HUDEP-2 (cell line): ENCODE results near the gene STARD13.

Experiments used
- DNase-seq, 76 experiments: peaks; one replicate each; lab custom pipeline; 2025; ENCODE audit not compliant: unreplicated experiment in 76 of 76; lab: John Stamatoyannopoulos, UW

Gene STARD13

DNA sequence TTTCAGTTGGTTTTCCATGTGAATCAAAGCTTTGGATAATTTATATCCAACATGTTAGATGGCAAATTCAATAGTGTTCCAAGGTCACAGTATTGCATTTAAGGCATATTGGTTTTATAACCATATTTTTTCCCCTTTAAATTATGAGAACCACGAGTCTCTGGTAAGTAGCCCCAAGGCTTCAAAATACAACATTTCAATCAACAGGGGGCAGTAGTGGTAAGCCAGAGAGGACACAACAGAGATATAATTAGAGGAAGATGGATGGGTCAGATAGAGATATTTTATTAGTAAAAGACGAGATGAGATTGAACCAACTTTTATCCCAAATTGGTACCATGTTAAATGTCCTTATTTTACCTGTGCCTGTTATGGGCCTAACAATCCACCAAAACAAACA is 216.2 kb downstream of the STARD13 start:
- DNase-seq = peak in 8 of 76 experiments; percentile 1 to 25 (median 7)

DNA sequence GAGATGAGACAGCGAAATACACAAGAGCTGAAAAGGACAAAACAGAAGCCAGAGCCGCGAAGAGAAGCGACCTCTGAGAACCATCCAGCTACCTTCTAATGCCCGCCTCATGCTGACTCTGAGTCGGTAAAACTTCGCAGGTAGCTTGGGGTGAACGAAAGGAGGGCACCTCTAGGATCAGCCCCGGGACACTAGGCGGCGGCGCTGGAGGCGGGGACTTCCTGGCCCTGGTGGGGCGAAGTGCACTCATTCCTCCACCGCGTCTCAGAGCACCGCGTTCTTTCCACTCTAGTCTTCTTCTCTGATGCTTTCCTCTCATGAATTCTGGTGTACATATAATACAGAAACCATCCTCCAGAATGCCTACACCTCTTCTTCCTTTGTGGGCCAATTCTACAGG is 219.2 kb downstream of the STARD13 start:
- no peak for DNase-seq

DNA sequence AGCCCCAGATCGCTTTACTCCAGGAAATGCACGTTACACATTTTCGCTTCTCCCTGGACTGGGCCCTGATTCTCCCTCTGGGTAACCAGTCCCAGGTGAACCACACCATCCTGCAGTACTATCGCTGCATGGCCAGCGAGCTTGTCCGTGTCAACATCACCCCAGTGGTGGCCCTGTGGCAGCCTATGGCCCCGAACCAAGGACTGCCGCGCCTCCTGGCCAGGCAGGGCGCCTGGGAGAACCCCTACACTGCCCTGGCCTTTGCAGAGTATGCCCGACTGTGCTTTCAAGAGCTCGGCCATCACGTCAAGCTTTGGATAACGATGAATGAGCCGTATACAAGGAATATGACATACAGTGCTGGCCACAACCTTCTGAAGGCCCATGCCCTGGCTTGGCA is 224.7 kb downstream of the STARD13 start:
- no peak for DNase-seq

DNA sequence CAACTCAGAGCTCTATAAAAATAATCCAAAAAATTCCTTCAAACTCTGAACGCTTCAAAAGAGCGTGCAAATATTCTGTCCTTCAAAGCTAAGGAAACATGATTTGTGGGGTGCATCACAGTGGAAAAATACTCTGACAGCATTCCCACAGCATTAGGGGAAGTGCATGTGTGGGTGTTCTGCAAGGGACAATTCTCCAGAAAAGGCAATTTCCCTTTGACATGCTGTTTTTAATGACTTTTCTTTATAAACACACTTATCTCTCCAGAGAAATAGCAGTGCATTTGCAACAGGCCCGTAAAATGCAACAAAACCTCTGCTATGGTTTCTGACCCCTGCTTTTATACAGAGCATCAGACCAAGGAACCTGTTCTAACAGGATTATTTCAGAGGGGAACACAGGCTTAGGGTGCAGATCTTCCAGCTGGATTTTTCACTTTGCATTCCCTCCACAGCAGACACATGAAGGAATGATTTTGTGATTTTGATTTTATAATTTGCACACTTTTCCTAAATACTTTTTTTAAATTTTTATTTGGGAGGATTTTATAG is 226.7 kb downstream of the STARD13 start:
- no peak for DNase-seq

DNA sequence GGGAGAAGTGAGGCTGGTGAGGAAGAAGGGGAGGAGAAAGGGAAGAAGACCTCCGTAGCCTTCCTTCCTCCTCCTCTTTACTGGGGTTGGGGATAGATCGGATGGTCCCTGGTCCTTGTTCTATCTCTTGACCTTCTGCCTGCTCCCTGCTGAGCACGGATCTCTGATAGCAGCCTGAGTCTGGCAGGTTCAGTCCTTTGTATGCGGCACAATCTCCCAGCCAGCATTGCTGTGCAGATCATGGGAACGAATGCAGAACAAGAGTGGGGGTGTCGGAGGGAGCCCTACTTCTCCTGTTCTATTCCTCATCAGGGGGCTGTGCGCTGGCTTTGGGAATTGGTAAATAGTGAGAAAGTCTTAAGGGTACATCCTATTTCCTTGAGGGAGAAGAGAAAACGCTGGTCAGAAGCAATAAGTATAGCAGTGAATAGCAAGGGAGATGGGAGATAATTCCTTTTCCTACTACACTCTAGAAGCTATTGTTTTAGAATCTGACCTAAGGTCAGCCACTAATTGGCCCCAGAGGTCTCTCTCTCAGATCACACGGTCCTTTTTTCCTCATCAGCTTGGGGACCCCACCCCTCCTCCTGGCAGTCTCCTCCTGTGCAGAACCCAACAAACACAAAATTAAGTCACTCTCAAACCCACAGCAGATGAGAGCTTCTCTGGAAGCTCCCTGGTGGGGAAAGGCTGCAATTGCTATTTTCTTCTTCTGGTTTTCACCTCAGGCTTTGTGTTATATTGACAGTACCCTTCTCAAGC is 228.4 kb downstream of the STARD13 start:
- DNase-seq = peak in 4 of 76 experiments; percentile 4 to 14 (median 7)

DNA sequence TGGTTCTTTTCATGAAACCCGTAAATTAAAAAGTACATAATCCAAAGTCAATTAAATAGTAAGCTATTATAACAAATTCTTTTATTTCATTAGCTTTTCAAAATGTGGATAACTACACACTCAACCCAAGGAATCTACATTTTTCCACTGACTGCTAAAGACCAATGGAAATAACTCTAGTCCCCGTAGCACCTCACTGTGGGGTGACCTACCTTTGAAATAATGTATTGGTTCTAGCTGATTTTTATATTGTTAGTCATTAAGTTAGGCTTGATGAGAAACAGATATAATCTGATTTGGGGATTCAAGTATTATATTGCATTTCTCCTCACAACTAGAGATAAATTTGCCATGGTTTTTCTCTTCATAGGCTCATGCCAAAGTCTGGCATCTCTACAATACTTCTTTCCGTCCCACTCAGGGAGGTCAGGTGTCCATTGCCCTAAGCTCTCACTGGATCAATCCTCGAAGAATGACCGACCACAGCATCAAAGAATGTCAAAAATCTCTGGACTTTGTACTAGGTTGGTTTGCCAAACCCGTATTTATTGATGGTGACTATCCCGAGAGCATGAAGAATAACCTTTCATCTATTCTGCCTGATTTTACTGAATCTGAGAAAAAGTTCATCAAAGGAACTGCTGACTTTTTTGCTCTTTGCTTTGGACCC is 232.0 kb downstream of the STARD13 start:
- DNase-seq = no peak
